ENCODE measurements around the gene CHRNA9.
"Not testable (repeated sequence)": the region's sequence is repeated elsewhere in the genome, so short reads cannot be mapped to it uniquely, and the experiment has no call there.

CHRNA9 gene

GRCh38 chr4:40289366-40290188, 45.6 kb upstream of the CHRNA9 start:
- Histone ChIP-seq H3K27me3 (ENCODE audit: low read length) (no peaks in the 10 kb centered on the region), H3K27ac (ENCODE audit: low read depth, low read length) (peak overlapping the region; percentile 63), H3K79me2 (ENCODE audit: insufficient read depth, low read length) (no peaks in the 10 kb centered on the region), H3K36me3 (ENCODE audit: low read length) (no peaks in the 10 kb centered on the region), H2AFZ (ENCODE audit: low read depth, low read length, severe bottlenecking) (peak overlapping the region; percentile 55), H3K9me3 (ENCODE audit: insufficient read depth, low read length) (no peaks in the 10 kb centered on the region), H3K4me3 (ENCODE audit: insufficient read depth, low read length, poor library complexity, severe bottlenecking) (no peak overlapping the region), H3K4me2 (ENCODE audit: low read depth, low read length, poor library complexity, severe bottlenecking) (peak overlapping the region; percentile 45), H3K9ac (ENCODE audit: low read length) (peak overlapping the region; percentile 3; the same call in 1 of the 2 replicates), H4K20me1 (ENCODE audit: low read depth, low read length) (no peaks in the 10 kb centered on the region), H3K9me2 (replicated peaks; ENCODE audit: insufficient read depth, low read length) (no peaks in the 10 kb centered on the region), H3F3A (ENCODE audit: insufficient read depth) (no peaks in the 10 kb centered on the region)
- no peak for TF ChIP-seq CTCF (IDR thresholded peaks at IDR 0.05; ENCODE audit: insufficient read depth, low read length, poor library complexity, severe bottlenecking)
- TF ChIP-seq EZH2phosphoT487 (conservative IDR thresholded peaks at IDR 0.05; ENCODE audit: low read length): no peak

- not testable (repeated sequence) for H3K4me3 ChIP-seq (ENCODE audit: insufficient read depth, low read length, poor library complexity, severe bottlenecking); H3F3A ChIP-seq (ENCODE audit: insufficient read depth); H3K27me3 ChIP-seq (ENCODE audit: low read length); H3K9me2 ChIP-seq (replicated peaks; ENCODE audit: insufficient read depth, low read length); H3K9me3 ChIP-seq (ENCODE audit: insufficient read depth, low read length); H3K79me2 ChIP-seq (ENCODE audit: insufficient read depth, low read length); H2AFZ ChIP-seq (ENCODE audit: low read depth, low read length, severe bottlenecking); H3K4me2 ChIP-seq (ENCODE audit: low read depth, low read length, poor library complexity, severe bottlenecking); H4K20me1 ChIP-seq (ENCODE audit: low read depth, low read length); H3K9ac ChIP-seq (ENCODE audit: low read length); H3K27ac ChIP-seq (ENCODE audit: low read depth, low read length); H3K36me3 ChIP-seq (ENCODE audit: low read length)
Observed at GRCh38 chr4:40290611-40291186, 44.4 kb upstream of the CHRNA9 start.

- Histone ChIP-seq H3K27ac (ENCODE audit: low read depth, low read length) (no peak overlapping the region), H3F3A (ENCODE audit: insufficient read depth) (0 out of 2 replicates have a peak, but pooled peaks cover 8% of the 10 kb centered on the region), H4K20me1 (ENCODE audit: low read depth, low read length) (no peaks in the 10 kb centered on the region), H3K4me2 (ENCODE audit: low read depth, low read length, poor library complexity, severe bottlenecking) (no peak overlapping the region), H3K9me2 (replicated peaks; ENCODE audit: insufficient read depth, low read length) (no peaks in the 10 kb centered on the region), H2AFZ (ENCODE audit: low read depth, low read length, severe bottlenecking) (no peak overlapping the region), H3K27me3 (ENCODE audit: low read length) (no peaks in the 10 kb centered on the region), H3K4me3 (ENCODE audit: insufficient read depth, low read length, poor library complexity, severe bottlenecking) (no peak overlapping the region), H3K9ac (ENCODE audit: low read length) (no peak overlapping the region), H3K36me3 (ENCODE audit: low read length) (no peaks in the 10 kb centered on the region), H3K9me3 (ENCODE audit: insufficient read depth, low read length) (peaks cover 7% of the 10 kb centered on the region; the same call in 1 of the 2 replicates), H3K79me2 (ENCODE audit: insufficient read depth, low read length) (no peaks in the 10 kb centered on the region)
- no peak for TF ChIP-seq EZH2phosphoT487 (conservative IDR thresholded peaks at IDR 0.05; ENCODE audit: low read length)
- TF ChIP-seq CTCF (IDR thresholded peaks at IDR 0.05; ENCODE audit: insufficient read depth, low read length, poor library complexity, severe bottlenecking): no peak
Observed at GRCh38 chr4:40292313-40292759, 42.8 kb upstream of the CHRNA9 start.

- Histone ChIP-seq H3K9me3 (ENCODE audit: insufficient read depth, low read length) (peaks cover 7% of the 10 kb centered on the region; the same call in 1 of the 2 replicates), H3K9ac (ENCODE audit: low read length) (no peak overlapping the region), H3K9me2 (replicated peaks; ENCODE audit: insufficient read depth, low read length) (no peaks in the 10 kb centered on the region), H2AFZ (ENCODE audit: low read depth, low read length, severe bottlenecking) (no peak overlapping the region), H3K79me2 (ENCODE audit: insufficient read depth, low read length) (no peaks in the 10 kb centered on the region), H4K20me1 (ENCODE audit: low read depth, low read length) (no peaks in the 10 kb centered on the region), H3F3A (ENCODE audit: insufficient read depth) (peaks cover 8% of the 10 kb centered on the region; the same call in 1 of the 2 replicates), H3K4me3 (ENCODE audit: insufficient read depth, low read length, poor library complexity, severe bottlenecking) (no peak overlapping the region), H3K27me3 (ENCODE audit: low read length) (no peaks in the 10 kb centered on the region), H3K4me2 (ENCODE audit: low read depth, low read length, poor library complexity, severe bottlenecking) (no peak overlapping the region), H3K27ac (ENCODE audit: low read depth, low read length) (no peak overlapping the region), H3K36me3 (ENCODE audit: low read length) (no peaks in the 10 kb centered on the region)
- TF ChIP-seq CTCF (IDR thresholded peaks at IDR 0.05; ENCODE audit: insufficient read depth, low read length, poor library complexity, severe bottlenecking) (no peak), EZH2phosphoT487 (conservative IDR thresholded peaks at IDR 0.05; ENCODE audit: low read length) (no peak)
Observed at GRCh38 chr4:40294339-40294738, 40.8 kb upstream of the CHRNA9 start.

GRCh38 chr4:40295030-40295429, 40.1 kb upstream of the CHRNA9 start:
- H3K4me2 ChIP-seq (ENCODE audit: low read depth, low read length, poor library complexity, severe bottlenecking); H3K9me3 ChIP-seq (ENCODE audit: insufficient read depth, low read length); H3K27ac ChIP-seq (ENCODE audit: low read depth, low read length); H4K20me1 ChIP-seq (ENCODE audit: low read depth, low read length); H3K27me3 ChIP-seq (ENCODE audit: low read length); H3K79me2 ChIP-seq (ENCODE audit: insufficient read depth, low read length); H3K36me3 ChIP-seq (ENCODE audit: low read length); H3K9me2 ChIP-seq (replicated peaks; ENCODE audit: insufficient read depth, low read length); H3K9ac ChIP-seq (ENCODE audit: low read length); H2AFZ ChIP-seq (ENCODE audit: low read depth, low read length, severe bottlenecking); H3K4me3 ChIP-seq (ENCODE audit: insufficient read depth, low read length, poor library complexity, severe bottlenecking): not testable (repeated sequence)
- peaks cover 10% of the 10 kb centered on the region for H3F3A ChIP-seq (ENCODE audit: insufficient read depth)
